H1 (cell line): ENCODE results near the gene LLGL1. TPM values are rescaled to one million over a fixed set of nuclear protein-coding genes. Genes with fewer than 3 reads are reported as not detected.

Experiments
- CTCF ChIA-PET: fragments of 300-600 bp; sonication (Branson Sonifier 250); formaldehyde crosslinking; loops from one replicate; lab custom pipeline; 2021; ENCODE audit not compliant: partially characterized antibody; lab: Charles Lee
- POLR2A ChIA-PET: fragments of 300-600 bp; sonication (Branson Sonifier 250); formaldehyde crosslinking; loops from one replicate; lab custom pipeline; 2021; ENCODE audit warnings: inconsistent platforms; ENCODE audit not compliant: partially characterized antibody; lab: Charles Lee
- DNase-seq, 2 experiments: peaks; one replicate each; pipeline versions ENCODE4 v3.0.0 to v3.0.0-alpha.2; 2010 to 2022; ENCODE audit warnings: low spot score in 2 of 2, low read depth in 1 of 2, mixed read lengths in 1 of 2
- FAIRE-seq: peaks from 2 replicates; lab custom pipeline; 2011; peaks lifted over from hg19 to GRCh38; lab: Jason Lieb, UNC
- H2AFZ ChIP-seq: 2 replicates; pipeline ENCODE4 v1.8.1; 2012; ENCODE audit warnings: low read length, inconsistent platforms
- H2AK5ac ChIP-seq: 2 replicates; pipeline ENCODE4 v1.6.1; 2013; ENCODE audit warnings: low read depth, low read length
- H2BK120ac ChIP-seq: replicated peaks from 2 replicates; pipeline ENCODE3; 2013; ENCODE audit warnings: low read depth, low read length, inconsistent platforms
- H2BK12ac ChIP-seq: 2 replicates; pipeline ENCODE4 v1.6.1; 2013; ENCODE audit warnings: low read depth, low read length
- H2BK15ac ChIP-seq: 2 replicates; pipeline ENCODE4 v1.6.1; 2013; ENCODE audit warnings: low read length
- H2BK20ac ChIP-seq: 2 replicates; pipeline ENCODE4 v1.6.1; 2013; ENCODE audit warnings: low read length
- H2BK5ac ChIP-seq: 2 replicates; pipeline ENCODE4 v1.6.1; 2013; ENCODE audit warnings: low read depth, low read length
- H3K14ac ChIP-seq: 2 replicates; pipeline ENCODE4 v1.6.1; 2013; ENCODE audit warnings: inconsistent platforms; ENCODE audit not compliant: insufficient read length
- H3K18ac ChIP-seq: 2 replicates; pipeline ENCODE4 v1.6.1; 2013; ENCODE audit warnings: low read length; ENCODE audit errors: extremely low read depth
- H3K23ac ChIP-seq: 2 replicates; pipeline ENCODE4 v1.6.1; 2013; ENCODE audit warnings: inconsistent platforms; ENCODE audit not compliant: insufficient read length
- H3K23me2 ChIP-seq: 2 replicates; pipeline ENCODE4 v1.6.1; 2013; ENCODE audit warnings: low read depth, low read length
- H3K27ac ChIP-seq: 2 replicates; pipeline ENCODE4 v1.6.1; 2011; ENCODE audit warnings: low read depth, low read length, inconsistent platforms
- H3K27me3 ChIP-seq, 4 experiments: replicated peaks in 1 of 4; 1 replicate in 1 of 4; 2 replicates in 3 of 4; pipeline versions ENCODE4 v1.6.1 to v1.8.1; 2011 to 2013; ENCODE audit warnings: low read length in 3 of 4, mild to moderate bottlenecking in 3 of 4, inconsistent platforms in 2 of 4, mixed read lengths in 2 of 4, moderate library complexity in 1 of 4; ENCODE audit not compliant: control insufficient read depth in 3 of 4, insufficient read depth in 3 of 4; ENCODE audit errors: extremely low read depth in 1 of 4
- H3K36me3 ChIP-seq, 4 experiments: 2 replicates each; pipeline versions ENCODE4 v1.6.1 to v1.8.1; 2011 to 2013; ENCODE audit warnings: mild to moderate bottlenecking in 4 of 4, low read length in 3 of 4, moderate library complexity in 2 of 4, control low read depth in 1 of 4, inconsistent platforms in 1 of 4; ENCODE audit not compliant: insufficient read depth in 4 of 4, control insufficient read depth in 2 of 4
- H3K4ac ChIP-seq: replicated peaks from 2 replicates; pipeline ENCODE3; 2013; ENCODE audit warnings: low read length, low read depth, mixed read lengths, inconsistent platforms; ENCODE audit not compliant: insufficient read length
- H3K4me1 ChIP-seq, 4 experiments: replicated peaks in 1 of 4; 1 replicate in 1 of 4; 2 replicates in 3 of 4; pipeline versions ENCODE4 v1.6.1 to v1.8.1; 2011 to 2013; ENCODE audit warnings: low read length in 3 of 4, inconsistent platforms in 2 of 4, mixed read lengths in 1 of 4; ENCODE audit not compliant: insufficient read depth in 4 of 4, control insufficient read depth in 3 of 4
- H3K4me2 ChIP-seq, 2 experiments: 2 replicates each; pipeline versions ENCODE4 v1.6.1 to v1.8.1; 2011 to 2013; ENCODE audit warnings: low read depth in 2 of 2, low read length in 2 of 2, control low read depth in 1 of 2, inconsistent platforms in 1 of 2, mild to moderate bottlenecking in 1 of 2; ENCODE audit not compliant: insufficient read depth in 1 of 2
- H3K4me3 ChIP-seq, 4 experiments: fragments of 200-600, 300-600 bp in 1 of 4; sonication (generic), shearing (Covaris generic), sonication (Bioruptor Twin) in 1 of 4; 2 replicates each; pipeline versions ENCODE4 v1.5.1 to v1.8.1; 2011 to 2016; ENCODE audit warnings: low read length in 4 of 4, low read depth in 3 of 4, control low read depth in 2 of 4, inconsistent platforms in 2 of 4, mild to moderate bottlenecking in 2 of 4, mixed read lengths in 1 of 4, moderate library complexity in 1 of 4; ENCODE audit not compliant: insufficient read depth in 2 of 4; ENCODE audit errors: extremely low read depth in 1 of 4
- H3K56ac ChIP-seq: replicated peaks from 2 replicates; pipeline ENCODE3; 2013; ENCODE audit warnings: low read depth, mild to moderate bottlenecking, mixed read lengths, low read length, inconsistent platforms; ENCODE audit not compliant: insufficient read length
- H3K79me1 ChIP-seq: 2 replicates; pipeline ENCODE4 v1.6.1; 2013; ENCODE audit warnings: low read depth, low read length, control low read depth
- H3K79me2 ChIP-seq, 2 experiments: 2 replicates each; pipeline versions ENCODE4 v1.6.1 to v1.8.1; 2012 to 2013; ENCODE audit warnings: low read length in 2 of 2, mild to moderate bottlenecking in 2 of 2, inconsistent platforms in 1 of 2; ENCODE audit not compliant: insufficient read depth in 2 of 2, control insufficient read depth in 1 of 2
- H3K9ac ChIP-seq, 4 experiments: replicated peaks in 1 of 4; 1 replicate in 1 of 4; 2 replicates in 3 of 4; pipeline versions ENCODE4 v1.6.1 to v1.8.1; 2011 to 2013; ENCODE audit warnings: low read depth in 3 of 4, low read length in 3 of 4, control low read depth in 2 of 4, mild to moderate bottlenecking in 2 of 4, moderate library complexity in 2 of 4, inconsistent platforms in 1 of 4; ENCODE audit errors: extremely low read depth in 1 of 4
- H3K9me3 ChIP-seq, 2 experiments: 2 replicates each; pipeline versions ENCODE4 v1.6.1 to v1.8.1; 2012 to 2013; ENCODE audit warnings: mild to moderate bottlenecking in 2 of 2, moderate library complexity in 2 of 2, control low read depth in 1 of 2, inconsistent platforms in 1 of 2, low read depth in 1 of 2, low read length in 1 of 2, mixed read lengths in 1 of 2; ENCODE audit not compliant: insufficient read depth in 2 of 2
- H4K20me1 ChIP-seq, 2 experiments: replicated peaks in 1 of 2; 2 replicates each; pipeline versions ENCODE3 to v1.8.1; 2011 to 2013; ENCODE audit warnings: inconsistent platforms in 2 of 2, low read length in 2 of 2, mild to moderate bottlenecking in 1 of 2; ENCODE audit not compliant: insufficient read depth in 2 of 2, control insufficient read depth in 1 of 2
- H4K5ac ChIP-seq: 2 replicates; pipeline ENCODE4 v1.6.1; 2013; ENCODE audit warnings: low read length, low read depth, mixed read lengths, inconsistent platforms; ENCODE audit not compliant: insufficient read length
- H4K8ac ChIP-seq: 2 replicates; pipeline ENCODE4 v1.8.0; 2013; ENCODE audit warnings: mild to moderate bottlenecking, moderate library complexity, low read length, inconsistent platforms; ENCODE audit not compliant: insufficient read depth; ENCODE audit errors: extremely low read depth
- H4K91ac ChIP-seq: replicated peaks from 2 replicates; pipeline ENCODE3; 2013; ENCODE audit warnings: low read length, mixed read lengths, inconsistent platforms; ENCODE audit not compliant: insufficient read length
- SAP30 ChIP-seq: fragments of 300-600 bp; sonication (generic); IDR thresholded peaks from 2 replicates; pipeline ENCODE4 v1.7.1; 2012; ENCODE audit warnings: low read length, moderate library complexity, mild to moderate bottlenecking, inconsistent platforms; ENCODE audit not compliant: insufficient read depth, insufficient replicate concordance
- WGBS, 2 experiments: shearing (Covaris generic) in 1 of 2; methylation state at CpG; one replicate each; pipeline versions ENCODE4 v1.1.6 to v1.1.7; 2013 to 2015; ENCODE audit warnings: low lambda C conversion rate in 2 of 2, mixed read lengths in 2 of 2, inconsistent platforms in 1 of 2, low coverage in 1 of 2, missing lambda C conversion rate in 1 of 2; ENCODE audit not compliant: insufficient replicate concordance in 2 of 2, insufficient coverage in 1 of 2, insufficient read length in 1 of 2; ENCODE audit errors: extremely low coverage in 1 of 2, missing lambda C conversion rate in 1 of 2; 5-methylcytosine and 5-hydroxymethylcytosine counted together
- polyA plus RNA-seq, 7 experiments: library from polyadenylated mRNA; depleted of rRNA in 3 of 7; stranded (reverse) in 5 of 7; unstranded in 2 of 7; fragments of >200 nt in 5 of 7; fragments of 200-250 nt in 2 of 7; gene quantifications; 1 replicate in 5 of 7; 2 replicates in 1 of 7; 4 replicates in 1 of 7; pipeline versions ENCODE4 v1.2.1 to v1.2.3, GENCODE V29; 2011 to 2013; ENCODE audit warnings: missing spikeins in 2 of 7, mixed read lengths in 2 of 7
- total RNA-seq: library from RNA; stranded (reverse); fragmentation: NEBNext Ultra II Directional; extraction: Animal tissue kit (Norgen Biotek cat#: 25700); gene quantifications from 2 replicates; pipeline ENCODE4 v1.2.1, GENCODE V29; 2021

LLGL1 gene
- total and polyA plus RNA-seq, 2 of the 8 experiments (the other 6 are each of a cell fraction or from before 2014, with no cell fraction given) = 71.3 to 107 TPM

DNA sequence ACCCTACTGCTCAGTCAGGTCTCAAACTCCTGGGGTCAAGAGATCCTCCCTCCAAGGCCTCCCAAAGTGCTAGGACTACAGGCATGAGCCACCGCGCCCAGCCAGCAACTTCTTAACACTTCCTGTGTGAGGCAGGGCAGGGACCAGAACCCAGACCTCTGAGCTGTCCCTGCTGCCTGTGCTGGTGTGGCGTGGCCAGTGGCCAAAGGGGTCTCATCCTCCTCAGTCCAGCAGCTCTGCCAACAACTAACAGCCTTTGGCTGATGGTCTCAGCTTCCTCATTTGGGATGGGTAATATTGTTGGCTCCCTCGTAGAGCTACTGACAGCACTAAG lies 1.4 kb upstream of the LLGL1 start:
- Histone ChIP-seq H4K5ac (peak overlapping the region; percentile 65), H3K9me3 (no peaks in the 10 kb centered on the region), H3K27ac (peak overlapping the region; percentile 97), H3K27me3 (no peaks in the 10 kb centered on the region), H4K8ac (peak overlapping the region; percentile 93; the same call in 1 of the 2 replicates), H2BK20ac (no peak overlapping the region), H4K91ac (peak overlapping the region; percentile 81), H3K79me2 (peaks cover 8 to 32% of the 10 kb centered on the region in 2 experiments), H3K23me2 (peaks cover 13% of the 10 kb centered on the region), H4K20me1 (peaks cover 7 to 13% of the 10 kb centered on the region in 2 experiments), H3K9ac (peak overlapping the region in 3 of 4 experiments; percentile 48 to 72 (median 64); a peak in 5 of 7 replicates), H2BK12ac (peak overlapping the region; percentile 65), H3K4me1 (peaks cover 0 to 18% (median 10%) of the 10 kb centered on the region in 4 experiments; a peak in 6 of 7 replicates), H2BK15ac (peak overlapping the region; percentile 9; the same call in 1 of the 2 replicates), H3K4me3 (peak overlapping the region; percentile 9 to 76 (median 50); a peak in 5 of 8 replicates), H3K36me3 (no peaks in the 10 kb centered on the region), H3K79me1 (peaks cover 29% of the 10 kb centered on the region), H3K56ac (peak overlapping the region; percentile 62), H2AK5ac (0 out of 2 replicates have a peak overlapping the region, but pooled peaks have one; percentile 29), H2AFZ (no peak overlapping the region), H2BK5ac (peak overlapping the region; percentile 96), H2BK120ac (no peak overlapping the region), H3K18ac (peak overlapping the region; percentile 53), H3K4ac (peak overlapping the region; percentile 39), H3K14ac (no peak overlapping the region), H3K4me2 (peak overlapping the region; percentile 73 to 100), H3K23ac (no peak overlapping the region)
- CTCF ChIA-PET = interaction anchor here (0.8 to 1.7 kb wide), 12 partner anchors 8 to 97 kb away, joined by 3 to 8 read pairs (median 4); partner anchors contain the start of gene FLII
- POLR2A ChIA-PET = interaction anchor here (0.7 to 2.8 kb wide), 24 partner anchors 8 to 84 kb away, joined by 3 to 22 read pairs (median 5); partner anchors contain the start of genes ALKBH5 and MIEF2
- WGBS, 2 experiments = 67% methylated on average over 4 of the region's 4 CpGs; no CpG with 5 or more reads in 1 of the 2 experiments
- DNase-seq (no peak), FAIRE-seq (no peak)
- no peak for TF ChIP-seq SAP30
